ENCODE data around the gene PRG2.
A peak's percentile ranks its signal among the peaks of the same experiment; 100 is the strongest.
"Not testable (repeated sequence)": the region's sequence is repeated elsewhere in the genome, so short reads cannot be mapped to it uniquely, and the experiment has no call there.

Gene PRG2

DNA sequence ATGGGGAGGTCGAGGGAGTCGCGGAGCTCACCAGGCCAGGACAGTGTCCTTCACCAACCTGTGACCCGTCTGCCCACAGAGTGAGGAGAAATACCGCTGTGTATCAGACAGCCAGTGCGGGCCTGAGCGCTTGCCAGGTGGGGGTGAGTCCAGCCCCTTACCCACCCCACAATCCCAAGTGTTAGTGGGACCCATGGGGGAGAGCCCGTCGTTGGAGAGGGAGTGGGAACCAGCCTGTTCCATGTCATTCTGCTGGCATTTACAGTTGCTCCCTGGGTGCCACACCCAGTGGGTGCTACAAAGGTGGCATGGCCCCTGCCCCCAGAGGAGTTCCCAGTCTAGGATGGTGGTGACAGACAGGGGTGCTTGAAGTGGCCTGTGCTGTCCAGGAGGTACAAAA lies 43.1 kb downstream of the PRG2 start:
- Histone ChIP-seq H3K4me1 (peaks cover 0 to 20% (median 3%) of the 10 kb centered on the region in 10 experiments; a peak in 7 of 20 replicates), H3K9ac (peak overlapping the region in 2 of 11 experiments; percentile 21 to 29; a peak in 2 of 22 replicates), H3K4me2 (no peak overlapping the region), H3K27me3 (no peaks in the 10 kb centered on the region), H3K9me3 (replicated peaks in 1 of 11) (peaks cover 14 to 23% (median 18%) of the 10 kb centered on the region in 11 experiments), H4K20me1 (no peaks in the 10 kb centered on the region), H3K36me3 (no peaks in the 10 kb centered on the region), H3K27ac (peak overlapping the region in 1 of 11 experiments; percentile 34; a peak in 1 of 22 replicates), H3K4me3 (no peak overlapping the region)
- TF ChIP-seq Cebpa-rat (IDR thresholded peaks at IDR 0.05) = no peak

DNA sequence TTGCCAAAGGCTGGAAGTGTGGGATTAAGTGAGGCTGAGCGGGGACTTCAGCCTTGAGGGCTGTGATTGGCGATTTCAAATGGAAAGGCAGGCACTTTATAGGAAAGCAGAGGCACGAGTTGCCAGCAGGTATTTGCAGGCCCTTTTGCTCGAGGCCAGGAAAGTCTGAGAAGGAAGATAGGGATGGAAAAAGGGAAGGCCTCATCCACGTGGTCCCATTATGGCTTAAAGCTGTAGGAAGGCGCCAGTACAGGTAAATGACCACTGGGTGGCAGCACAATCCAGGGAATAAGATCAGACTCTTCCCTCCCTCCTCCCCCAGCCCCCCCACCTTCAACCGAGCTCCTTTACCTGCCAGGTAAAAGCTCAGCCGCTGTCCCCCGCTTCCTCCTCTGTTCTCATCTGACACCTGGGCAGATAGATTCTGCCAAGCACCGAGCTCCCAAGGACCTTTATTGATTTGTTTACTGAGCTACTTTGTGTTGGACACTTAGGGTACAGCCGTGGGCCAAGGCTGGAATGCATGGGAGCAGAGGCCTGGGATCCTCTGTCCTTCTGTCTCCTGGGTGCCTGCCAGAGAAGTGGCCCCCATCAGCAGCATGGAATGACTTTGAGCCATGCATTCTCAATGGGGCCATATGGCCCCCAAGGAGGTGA lies 44.8 kb downstream of the PRG2 start:
- no peak overlapping the region for H3K4me3 ChIP-seq
- peaks cover 0 to 20% (median 3%) of the 10 kb centered on the region in 10 experiments; a peak in 7 of 20 replicates for H3K4me1 ChIP-seq
- no peaks in the 10 kb centered on the region for H4K20me1 ChIP-seq
- no peaks in the 10 kb centered on the region for H3K27me3 ChIP-seq
- H3K9me3 ChIP-seq (replicated peaks in 1 of 11) = peaks cover 2 to 8% (median 3%) of the 10 kb centered on the region in 11 experiments
- no peaks in the 10 kb centered on the region for H3K36me3 ChIP-seq
- H3K9ac ChIP-seq = peak overlapping the region in 6 of 11 experiments; percentile 35 to 71 (median 56); a peak in 11 of 22 replicates
- H3K27ac ChIP-seq = peak overlapping the region in 7 of 11 experiments; percentile 27 to 71 (median 56); a peak in 13 of 22 replicates
- H3K4me2 ChIP-seq = no peak overlapping the region; a peak in 1 of 22 replicates
- no peak for TF ChIP-seq Cebpa-rat (IDR thresholded peaks at IDR 0.05)

DNA sequence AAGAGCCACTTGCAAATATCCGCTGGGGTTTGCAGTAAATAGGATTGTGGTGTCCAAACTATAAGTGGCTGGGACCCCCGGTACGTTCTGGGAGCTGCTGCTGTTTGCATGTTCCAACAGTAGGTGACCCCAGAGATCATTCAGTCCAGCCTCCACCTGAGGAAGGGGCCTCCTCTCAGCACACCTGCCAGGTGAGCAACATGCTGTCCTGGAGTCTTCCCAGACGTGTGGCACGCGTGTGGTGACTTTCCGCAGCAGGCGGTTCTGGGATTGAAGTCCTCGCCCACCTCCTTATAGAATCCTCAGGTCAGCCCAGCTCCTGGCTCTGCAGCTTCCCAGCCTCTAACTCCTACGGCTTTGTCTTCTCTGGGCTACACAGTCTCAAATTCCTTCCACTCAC lies 45.6 kb downstream of the PRG2 start:
- no peak for TF ChIP-seq Cebpa-rat (IDR thresholded peaks at IDR 0.05)
- no peaks in the 10 kb centered on the region for H3K9me3 ChIP-seq (replicated peaks in 1 of 11)
- H3K4me1 ChIP-seq = peaks cover 0 to 20% (median 3%) of the 10 kb centered on the region in 10 experiments; a peak in 7 of 20 replicates
- H3K36me3 ChIP-seq = no peaks in the 10 kb centered on the region
- peak overlapping the region in 5 of 11 experiments; percentile 35 to 71 (median 59); a peak in 10 of 22 replicates for H3K9ac ChIP-seq
- H4K20me1 ChIP-seq = no peaks in the 10 kb centered on the region
- no peak overlapping the region for H3K4me2 ChIP-seq
- H3K27me3 ChIP-seq = no peaks in the 10 kb centered on the region
- no peak overlapping the region for H3K4me3 ChIP-seq
- H3K27ac ChIP-seq = peak overlapping the region in 5 of 11 experiments; percentile 27 to 71 (median 59); a peak in 6 of 22 replicates

DNA sequence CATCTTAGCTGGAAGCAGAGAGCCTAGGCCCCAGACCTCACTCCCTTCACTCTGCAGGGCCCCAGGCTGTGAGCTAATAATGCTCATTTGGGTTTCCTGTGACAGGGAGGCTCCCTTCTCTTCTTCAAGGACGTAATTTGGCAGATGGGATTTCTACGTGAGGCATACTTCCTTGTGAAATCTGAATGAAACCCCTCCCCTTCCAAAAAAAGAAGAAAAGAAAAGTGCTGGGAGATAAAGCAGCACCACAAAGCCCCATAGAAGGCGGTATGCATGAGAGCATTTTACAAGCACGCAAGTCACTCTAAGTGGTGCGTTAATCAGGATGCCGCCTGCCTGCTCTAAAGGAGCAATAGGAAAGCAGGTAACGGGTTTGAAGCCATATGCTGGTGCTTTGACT lies 46.6 kb downstream of the PRG2 start:
- no peaks in the 10 kb centered on the region for H3K9me3 ChIP-seq (replicated peaks in 1 of 11)
- no peaks in the 10 kb centered on the region for H4K20me1 ChIP-seq
- H3K9ac ChIP-seq = peak overlapping the region in 4 of 11 experiments; percentile 14 to 62 (median 26); a peak in 7 of 22 replicates
- no peak overlapping the region for H3K27ac ChIP-seq
- peak overlapping the region in 2 of 11 experiments; percentile 4 to 38; a peak in 2 of 22 replicates for H3K4me2 ChIP-seq
- H3K4me3 ChIP-seq = no peak overlapping the region
- no peaks in the 10 kb centered on the region for H3K27me3 ChIP-seq
- H3K36me3 ChIP-seq = no peaks in the 10 kb centered on the region
- H3K4me1 ChIP-seq = peaks cover 0 to 16% (median 3%) of the 10 kb centered on the region in 10 experiments; a peak in 7 of 20 replicates
- no peak for TF ChIP-seq Cebpa-rat (IDR thresholded peaks at IDR 0.05)

DNA sequence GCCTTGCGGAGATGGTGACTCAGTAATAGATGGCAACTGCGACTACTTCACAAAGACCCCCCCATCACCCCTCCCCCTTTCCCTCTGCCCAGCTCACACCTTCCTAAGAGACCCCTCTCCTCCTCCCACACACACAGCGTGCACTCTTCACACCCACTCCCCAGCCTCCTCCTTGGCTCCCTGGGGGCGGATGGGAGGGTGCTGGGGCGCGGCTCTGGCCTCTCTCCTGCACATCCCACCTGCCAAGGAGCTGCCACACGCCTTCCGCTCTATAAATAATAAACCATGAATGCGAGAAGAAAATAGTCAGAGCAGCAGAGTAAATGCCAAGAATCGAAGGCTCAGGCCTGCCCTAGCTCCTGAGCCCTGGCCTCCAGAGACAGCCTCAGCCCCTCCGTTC lies 47.7 kb downstream of the PRG2 start:
- H3K9ac ChIP-seq = peak overlapping the region in 5 of 11 experiments; percentile 16 to 62 (median 21); a peak in 4 of 22 replicates
- H3K27ac ChIP-seq = no peak overlapping the region
- H3K27me3 ChIP-seq = no peaks in the 10 kb centered on the region
- H4K20me1 ChIP-seq = no peaks in the 10 kb centered on the region
- peaks cover 0 to 11% (median 0%) of the 10 kb centered on the region in 10 experiments; a peak in 6 of 20 replicates for H3K4me1 ChIP-seq
- H3K36me3 ChIP-seq = no peaks in the 10 kb centered on the region
- TF ChIP-seq Cebpa-rat (IDR thresholded peaks at IDR 0.05) = no peak
- no peak overlapping the region for H3K4me3 ChIP-seq
- H3K9me3 ChIP-seq (replicated peaks in 1 of 11) = no peaks in the 10 kb centered on the region
- no peak overlapping the region for H3K4me2 ChIP-seq

DNA sequence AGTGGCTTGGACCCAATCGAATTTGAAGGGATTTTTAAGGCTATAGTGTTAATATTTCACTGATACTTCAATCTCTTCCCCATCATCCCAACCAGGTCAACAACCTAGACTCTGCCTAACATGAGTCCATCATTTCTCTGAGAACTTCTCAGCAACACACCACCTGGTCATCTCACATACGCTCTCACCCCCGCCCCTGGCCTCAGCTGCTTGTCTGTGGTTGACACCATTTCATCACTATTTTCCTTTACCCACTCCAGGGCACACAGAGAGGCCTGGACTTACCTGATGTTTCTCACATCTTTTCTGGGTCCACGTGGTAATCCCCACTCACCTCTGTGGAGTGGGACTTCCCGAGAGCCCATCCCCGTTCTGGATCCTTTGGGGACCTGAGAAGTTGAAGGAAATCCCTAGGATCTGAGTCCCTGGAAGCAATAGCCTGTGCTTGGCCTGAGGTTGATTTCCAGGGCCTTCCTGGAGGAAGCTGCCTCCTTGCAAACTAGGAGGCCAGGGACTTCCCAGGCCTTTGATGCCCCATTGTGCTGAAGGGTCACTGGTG lies 49.1 kb downstream of the PRG2 start:
- Histone ChIP-seq H3K4me1 (peaks cover 4 to 18% (median 6%) of the 10 kb centered on the region in 10 experiments), H3K4me3 (no peak overlapping the region), H3K9me3 (replicated peaks in 1 of 11) (no peaks in the 10 kb centered on the region), H3K9ac (no peak overlapping the region), H3K36me3 (no peaks in the 10 kb centered on the region), H4K20me1 (no peaks in the 10 kb centered on the region), H3K27me3 (no peaks in the 10 kb centered on the region), H3K27ac (no peak overlapping the region), H3K4me2 (no peak overlapping the region)
- no peak for TF ChIP-seq Cebpa-rat (IDR thresholded peaks at IDR 0.05)

DNA sequence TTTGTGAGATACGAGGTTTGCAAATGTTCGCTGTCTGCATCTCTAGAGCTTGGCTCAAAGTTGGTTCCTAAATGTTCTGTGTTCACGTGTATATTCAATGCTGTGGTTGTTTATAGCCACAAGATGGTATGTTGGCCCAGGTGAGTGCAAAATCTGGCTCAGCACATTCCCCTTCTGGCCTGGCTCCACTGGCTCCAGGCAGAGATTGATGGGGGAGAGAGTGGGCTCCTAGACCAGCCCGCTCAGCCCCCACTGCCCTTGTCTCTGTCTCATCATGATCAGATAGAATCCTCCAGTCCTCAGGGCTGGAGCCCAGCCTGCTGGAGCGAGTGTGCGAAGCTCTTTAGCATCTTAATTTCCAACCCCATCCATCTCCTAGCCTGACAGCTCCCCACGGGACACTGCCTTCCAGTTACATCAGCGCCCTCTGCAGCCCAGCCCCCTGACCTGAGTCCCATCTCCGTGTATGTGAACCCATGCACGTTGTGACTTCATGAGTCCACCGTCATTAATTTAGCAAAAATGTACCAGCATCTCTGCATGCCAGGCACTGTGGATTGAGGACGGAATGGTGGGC lies 50.3 kb downstream of the PRG2 start:
- Histone ChIP-seq H3K27me3 (no peaks in the 10 kb centered on the region), H3K9me3 (replicated peaks in 1 of 11) (no peaks in the 10 kb centered on the region), H3K36me3 (no peaks in the 10 kb centered on the region), H3K4me1 (peaks cover 8 to 18% (median 12%) of the 10 kb centered on the region in 10 experiments), H4K20me1 (no peaks in the 10 kb centered on the region), H3K9ac (no peak overlapping the region), H3K4me2 (no peak overlapping the region), H3K27ac (no peak overlapping the region), H3K4me3 (no peak overlapping the region)
- TF ChIP-seq Cebpa-rat (IDR thresholded peaks at IDR 0.05) = no peak

DNA sequence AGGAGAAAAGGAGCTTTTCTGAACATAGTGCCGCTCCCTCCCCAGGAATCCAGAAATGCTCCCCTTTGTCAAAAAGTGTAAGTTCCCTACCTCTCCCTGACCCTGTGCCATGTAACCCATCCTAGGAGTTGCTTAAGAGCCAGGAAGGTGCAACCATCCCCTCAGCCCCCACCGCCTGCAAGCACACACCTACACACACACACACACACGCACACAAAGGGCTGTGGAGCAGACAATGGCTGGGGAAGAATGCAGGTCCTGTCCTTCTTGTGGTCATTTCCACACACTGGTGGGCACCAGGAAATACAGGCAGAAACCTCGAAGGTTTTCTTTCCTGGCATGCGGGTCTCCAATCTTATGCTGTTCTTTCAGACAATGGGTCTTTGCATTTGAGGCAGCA lies 51.1 kb downstream of the PRG2 start:
- H4K20me1 ChIP-seq = peaks cover 0 to 4% (median 0%) of the 10 kb centered on the region in 11 experiments; a peak in 4 of 22 replicates
- peaks cover 0 to 3% (median 2%) of the 10 kb centered on the region in 11 experiments; a peak in 10 of 22 replicates for H3K36me3 ChIP-seq
- no peak for TF ChIP-seq Cebpa-rat (IDR thresholded peaks at IDR 0.05)

DNA sequence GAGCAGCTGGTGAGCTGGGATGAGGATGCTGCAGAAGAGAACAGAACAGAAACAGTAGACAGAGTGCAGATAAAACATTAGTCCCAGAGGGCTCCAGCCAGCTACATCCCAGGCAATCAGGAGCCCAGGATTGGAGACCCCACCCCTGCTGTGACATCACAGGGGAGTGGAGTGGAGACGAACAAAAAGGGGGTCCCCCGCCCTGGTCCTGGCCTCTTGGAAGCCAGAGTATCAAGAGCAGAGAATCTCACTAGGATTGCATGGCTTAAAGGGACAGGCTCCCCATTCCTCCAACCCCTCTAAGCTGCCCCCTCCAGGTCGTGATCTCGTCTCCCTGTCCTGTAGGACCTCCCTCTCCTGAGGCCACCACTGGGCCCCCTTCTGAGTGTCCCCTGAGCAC lies 52.3 kb downstream of the PRG2 start, which contains the start of gene P2RX3:
P2RX3 (plus strand) TSS at position 211 of the 400 bp plus-strand sequence. CDS start 199 bp downstream, outside the sequence.
- no peak within 1 kb of the TSS for H3K9ac ChIP-seq
- no peak within 1 kb of the TSS for H3K4me3 ChIP-seq
- peaks cover 10 to 15% (median 14%) of the 10 kb centered on the region in 11 experiments for H3K36me3 ChIP-seq
- no peaks in the 10 kb centered on the region for H3K27me3 ChIP-seq
- no peak within 1 kb of the TSS for H3K4me2 ChIP-seq
- no peaks in the 10 kb centered on the region for H3K9me3 ChIP-seq (replicated peaks in 1 of 11)
- TF ChIP-seq Cebpa-rat (IDR thresholded peaks at IDR 0.05) = no peak
- peaks cover 26 to 32% (median 29%) of the 10 kb centered on the region in 10 experiments for H3K4me1 ChIP-seq
- H3K27ac ChIP-seq = no peak within 1 kb of the TSS
- peaks cover 0 to 15% (median 1%) of the 10 kb centered on the region in 11 experiments; a peak in 7 of 22 replicates for H4K20me1 ChIP-seq

More for the DNA sequence above, 51.1 kb downstream of the PRG2 start:
- Histone ChIP-seq H3K4me2 (no peak overlapping the region), H3K4me1 (peaks cover 16 to 26% (median 19%) of the 10 kb centered on the region in 10 experiments), H3K9me3 (replicated peaks in 1 of 11) (no peaks in the 10 kb centered on the region), H3K27me3 (no peaks in the 10 kb centered on the region), H3K27ac (no peak overlapping the region), H3K4me3 (no peak overlapping the region), H3K9ac (no peak overlapping the region)

DNA sequence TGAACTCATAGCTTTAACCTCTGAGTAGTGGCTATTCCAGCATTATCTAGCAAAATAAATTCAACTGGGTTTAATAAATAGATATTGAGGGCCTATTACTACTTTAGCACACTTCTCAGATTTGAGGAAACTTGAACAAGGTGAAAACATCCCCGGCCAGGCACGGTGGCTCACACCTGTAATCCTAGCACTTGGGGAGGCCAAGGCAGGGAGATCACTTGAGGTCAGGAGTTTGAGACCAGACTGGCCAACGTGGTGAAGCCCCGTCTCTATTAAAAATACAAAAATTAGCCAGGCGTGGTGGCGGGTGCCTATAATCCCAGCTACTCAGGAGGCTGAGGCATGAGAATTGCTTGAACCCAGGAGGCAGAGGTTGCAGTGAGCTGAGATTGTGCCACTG lies 53.6 kb downstream of the PRG2 start:
- Histone ChIP-seq H3K9ac (peak overlapping the region in 6 of 11 experiments; percentile 88 to 95 (median 93); a peak in 8 of 22 replicates), H3K27ac (peak overlapping the region in 7 of 11 experiments; percentile 87 to 93 (median 90); a peak in 6 of 22 replicates), H3K4me2 (peak overlapping the region in 9 of 11 experiments; percentile 75 to 90 (median 82); a peak in 17 of 22 replicates)

More for the DNA sequence above, 53.6 kb downstream of the PRG2 start:
- not testable (repeated sequence) for H3K4me3 ChIP-seq; H3K27me3 ChIP-seq; H3K9me3 ChIP-seq (replicated peaks in 1 of 11)
- Histone ChIP-seq H3K4me1 (peaks cover 26 to 35% (median 29%) of the 10 kb centered on the region in 10 experiments), H4K20me1 (peaks cover 0 to 28% (median 13%) of the 10 kb centered on the region in 11 experiments; a peak in 11 of 22 replicates), H3K36me3 (peaks cover 23 to 28% (median 27%) of the 10 kb centered on the region in 11 experiments)

Measured in BLaER1 treated with 17β-estradiol and CSF1 and Interleukin-3, amounts not matched to agents 10 nM and 100 nM (cell line).